HG03196 (cell line): ENCODE data around the gene DMGDH.
"Not testable (repeated sequence)": the region's sequence is repeated elsewhere in the genome, so short reads cannot be mapped to it uniquely, and the experiment has no call there.

ENCODE experiments used
- ATAC-seq: cut with Tn5 transposase; IDR thresholded peaks from one replicate; pipeline ENCODE4 v1.9.1; 2021; ENCODE audit not compliant: unreplicated experiment

DMGDH gene

GRCh38 chr5:79020861-79021561, 48.5 kb downstream of the DMGDH start:
- no peak for ATAC-seq

- ATAC-seq = no peak
Observed at GRCh38 chr5:79014631-79015030, 54.8 kb downstream of the DMGDH start.

- no peak for ATAC-seq
Observed at GRCh38 chr5:79011869-79012268, 57.6 kb downstream of the DMGDH start.

- ATAC-seq = no peak
Observed at GRCh38 chr5:79011219-79011836, 58.1 kb downstream of the DMGDH start.

GRCh38 chr5:79008362-79008761, 61.1 kb downstream of the DMGDH start:
- ATAC-seq = no peak

- ATAC-seq = no peak
Observed at GRCh38 chr5:79007872-79008271, 61.6 kb downstream of the DMGDH start.

GRCh38 chr5:79005936-79006631, 63.4 kb downstream of the DMGDH start:
- no peak for ATAC-seq

- no peak for ATAC-seq
Observed at GRCh38 chr5:79005151-79005550, 64.3 kb downstream of the DMGDH start.

- ATAC-seq = no peak
Observed at GRCh38 chr5:79002374-79002773, 67.1 kb downstream of the DMGDH start.

GRCh38 chr5:79001471-79001870, 68.0 kb downstream of the DMGDH start:
- no peak for ATAC-seq

- no peak for ATAC-seq
Observed at GRCh38 chr5:78997090-78997489, 72.4 kb downstream of the DMGDH start.

- ATAC-seq = no peak
Observed at GRCh38 chr5:78995521-78996007, 73.9 kb downstream of the DMGDH start.

GRCh38 chr5:78993165-78993564, 76.3 kb downstream of the DMGDH start:
- ATAC-seq = no peak

- ATAC-seq = no peak
Observed at GRCh38 chr5:78992146-78992545, 77.3 kb downstream of the DMGDH start.

- no peak for ATAC-seq
Observed at GRCh38 chr5:78989080-78989479, 80.4 kb downstream of the DMGDH start.

GRCh38 chr5:78985725-78986223, 83.7 kb downstream of the DMGDH start:
- peak; percentile 48 for ATAC-seq

GRCh38 chr5:78985116-78985724, 84.3 kb downstream of the DMGDH start, which contains the start of gene ARSB:
TSS of gene ARSB (minus strand) at chr5:78985310. CDS start at chr5:78985248, 62 bp downstream.
- ATAC-seq = peak; percentile 49

GRCh38 chr5:78984439-78985115, 84.9 kb downstream of the DMGDH start:
- ATAC-seq = peak; percentile 63

GRCh38 chr5:78983601-78984438, 85.7 kb downstream of the DMGDH start:
- no peak for ATAC-seq

GRCh38 chr5:78983194-78983593, 86.3 kb downstream of the DMGDH start:
- not testable (repeated sequence) for ATAC-seq
